Stomach smooth muscle (tissue), 2 donors: ENCODE results near the gene GNL1.
"Not testable (repeated sequence)": the region's sequence is repeated elsewhere in the genome, so short reads cannot be mapped to it uniquely, and the experiment has no call there.

Experiments used
- H3K27ac ChIP-seq: one replicate; pipeline ENCODE4 v1.7.0; 2013; ENCODE audit warnings: mild to moderate bottlenecking, low read length, inconsistent platforms
- H3K27me3 ChIP-seq, 2 donors: one replicate each; pipeline ENCODE4 v1.7.0; 2013; ENCODE audit warnings: low read length in 2 of 2; ENCODE audit not compliant: insufficient read depth in 2 of 2, control insufficient read depth in 1 of 2
- H3K36me3 ChIP-seq, 2 donors: one replicate each; pipeline ENCODE4 v1.7.0; 2013; ENCODE audit warnings: low read length in 2 of 2; ENCODE audit not compliant: control insufficient read depth in 2 of 2, insufficient read depth in 2 of 2
- H3K4me1 ChIP-seq: one replicate; pipeline ENCODE4 v1.7.0; 2013; ENCODE audit warnings: low read length; ENCODE audit not compliant: control insufficient read depth, insufficient read depth
- H3K4me3 ChIP-seq, 2 donors: one replicate each; pipeline ENCODE4 v1.7.0; 2013; ENCODE audit warnings: low read length in 2 of 2
- H3K9ac ChIP-seq, 2 donors: one replicate each; pipeline ENCODE4 v1.7.0; 2013; ENCODE audit warnings: low read length in 2 of 2, mild to moderate bottlenecking in 1 of 2
- H3K9me3 ChIP-seq, 2 donors: one replicate each; pipeline ENCODE4 v1.7.0; 2013; ENCODE audit warnings: low read length in 2 of 2; ENCODE audit not compliant: control insufficient read depth in 2 of 2
- donor health status: healthy.
- donor health status: Pancreatic carcinoma.

GNL1 gene, protein sequence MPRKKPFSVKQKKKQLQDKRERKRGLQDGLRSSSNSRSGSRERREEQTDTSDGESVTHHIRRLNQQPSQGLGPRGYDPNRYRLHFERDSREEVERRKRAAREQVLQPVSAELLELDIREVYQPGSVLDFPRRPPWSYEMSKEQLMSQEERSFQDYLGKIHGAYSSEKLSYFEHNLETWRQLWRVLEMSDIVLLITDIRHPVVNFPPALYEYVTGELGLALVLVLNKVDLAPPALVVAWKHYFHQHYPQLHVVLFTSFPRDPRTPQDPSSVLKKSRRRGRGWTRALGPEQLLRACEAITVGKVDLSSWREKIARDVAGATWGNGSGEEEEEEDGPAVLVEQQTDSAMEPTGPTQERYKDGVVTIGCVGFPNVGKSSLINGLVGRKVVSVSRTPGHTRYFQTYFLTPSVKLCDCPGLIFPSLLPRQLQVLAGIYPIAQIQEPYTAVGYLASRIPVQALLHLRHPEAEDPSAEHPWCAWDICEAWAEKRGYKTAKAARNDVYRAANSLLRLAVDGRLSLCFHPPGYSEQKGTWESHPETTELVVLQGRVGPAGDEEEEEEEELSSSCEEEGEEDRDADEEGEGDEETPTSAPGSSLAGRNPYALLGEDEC

DNA sequence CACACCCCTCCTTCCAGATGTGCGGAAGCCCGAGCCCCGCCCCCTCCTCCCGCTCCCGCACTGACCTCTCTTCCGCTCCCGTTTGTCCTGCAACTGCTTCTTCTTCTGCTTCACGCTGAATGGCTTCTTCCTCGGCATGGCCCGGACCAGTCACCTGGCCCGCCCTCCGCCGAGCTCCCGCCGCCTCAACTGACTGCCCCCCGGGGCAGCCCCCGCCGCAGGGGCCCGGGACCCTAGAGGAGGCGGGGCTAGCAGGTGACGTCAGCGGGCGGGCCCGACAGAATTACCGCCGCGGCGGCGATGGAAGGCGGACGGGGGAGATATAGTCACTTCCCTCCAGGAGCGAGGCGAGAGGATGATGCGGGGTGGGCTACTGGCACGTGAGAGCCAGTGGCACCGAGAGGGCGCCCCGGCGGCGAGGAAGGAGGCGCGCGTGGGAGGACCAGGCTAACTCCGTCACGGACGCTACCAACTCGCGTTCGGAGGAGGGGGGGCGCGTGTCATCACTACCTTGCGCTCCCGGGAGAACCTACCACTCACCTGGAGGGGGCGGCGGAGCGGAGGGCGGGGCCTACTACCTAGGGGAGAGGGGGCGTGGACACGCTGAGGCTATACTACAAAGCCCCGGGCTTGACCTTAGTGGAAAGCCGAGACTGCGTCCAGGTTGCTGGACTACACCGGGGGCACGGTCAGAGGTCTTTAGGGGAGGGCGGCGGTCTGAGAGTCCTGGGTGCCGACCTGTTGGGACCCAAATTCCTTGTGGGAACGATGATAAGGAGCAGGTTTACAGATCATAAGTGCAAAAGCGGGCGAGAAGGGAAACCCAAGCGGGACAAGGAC is at the start of gene GNL1:
GNL1 (minus strand) TSS at position 424 of the 840 bp plus-strand sequence; CDS start at position 138, 286 bp downstream.
- peak within 1 kb of the TSS; percentile 99 for H3K27ac ChIP-seq
- H3K36me3 ChIP-seq, result peaks cover 26 to 32% of the 10 kb centered on the region in 2 donors
- H3K4me1 ChIP-seq, result peaks cover 27% of the 10 kb centered on the region
- H3K9me3 ChIP-seq, result no peaks in the 10 kb centered on the region
- peak within 1 kb of the TSS; percentile 86 to 96 for H3K9ac ChIP-seq
- H3K27me3 ChIP-seq, result no peaks in the 10 kb centered on the region
- H3K4me3 ChIP-seq, result peak within 1 kb of the TSS; percentile 97 to 100

DNA sequence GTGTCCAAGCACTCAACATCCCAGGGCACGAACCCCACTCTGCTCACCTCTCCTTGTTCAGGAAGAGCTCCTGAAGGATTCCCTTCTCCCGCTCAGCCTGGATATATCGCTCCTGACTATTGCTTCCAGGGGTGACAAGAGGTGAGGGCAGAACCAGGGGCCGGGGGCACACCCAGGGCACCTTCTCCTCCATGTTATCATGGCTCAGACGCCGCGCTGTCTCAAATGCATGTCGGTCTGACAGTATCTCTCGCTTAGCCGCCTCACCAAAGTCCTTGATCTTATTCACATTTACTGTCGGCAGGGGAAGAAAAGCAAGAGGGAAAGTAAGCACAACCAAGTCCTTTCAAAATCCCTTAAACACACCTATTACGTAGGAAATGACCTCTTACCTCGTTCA is 47.7 kb upstream of the GNL1 start:
- Histone ChIP-seq H3K36me3 (peaks cover 75 to 77% of the 10 kb centered on the region in 2 donors), H3K27ac (no peak overlapping the region), H3K9ac (no peak overlapping the region), H3K27me3 (no peaks in the 10 kb centered on the region), H3K4me3 (no peak overlapping the region), H3K4me1 (no peaks in the 10 kb centered on the region), H3K9me3 (no peaks in the 10 kb centered on the region)

DNA sequence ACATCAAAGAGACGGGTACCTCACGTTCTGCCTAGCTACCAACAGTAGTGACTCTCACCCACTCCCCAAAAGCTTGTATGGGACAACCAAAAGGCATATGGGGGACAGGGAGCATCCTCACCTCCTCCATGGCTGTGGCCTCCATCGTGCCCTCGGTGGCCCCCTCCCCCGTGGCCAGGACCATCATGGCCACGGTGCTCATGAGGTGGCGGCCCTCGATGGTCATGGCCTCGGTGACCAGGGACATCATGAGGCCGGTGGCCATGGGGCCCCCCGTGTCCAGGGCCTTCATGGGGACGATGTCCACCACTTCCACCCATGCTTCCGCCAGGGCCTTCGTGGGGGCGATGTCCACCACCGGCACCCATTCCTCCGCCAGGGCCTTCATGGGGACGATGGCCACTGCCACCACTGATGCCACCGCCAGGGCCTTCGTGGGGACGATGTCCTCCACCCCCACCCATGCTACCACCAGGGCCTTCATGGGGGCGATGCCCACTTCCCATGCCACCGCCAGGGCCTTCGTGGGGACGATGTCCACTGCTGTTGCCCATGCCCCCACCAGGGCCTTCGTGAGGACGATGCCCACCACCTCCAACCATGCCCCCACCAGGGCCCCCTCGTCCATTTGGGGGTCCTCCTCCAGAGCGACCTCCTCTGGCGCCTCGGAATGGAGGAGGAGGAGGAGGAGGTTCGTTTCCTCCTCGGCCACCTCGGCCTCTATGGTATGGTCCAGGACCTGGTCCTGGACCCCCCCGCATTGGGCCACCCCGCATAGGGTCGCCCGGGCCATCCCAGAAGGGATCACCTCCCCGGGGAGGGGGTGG is 45.7 kb upstream of the GNL1 start:
- Histone ChIP-seq H3K9me3 (no peaks in the 10 kb centered on the region), H3K36me3 (peaks cover 65% of the 10 kb centered on the region in 2 donors), H3K27ac (no peak overlapping the region), H3K9ac (no peak overlapping the region), H3K4me1 (no peaks in the 10 kb centered on the region), H3K4me3 (no peak overlapping the region), H3K27me3 (no peaks in the 10 kb centered on the region)

DNA sequence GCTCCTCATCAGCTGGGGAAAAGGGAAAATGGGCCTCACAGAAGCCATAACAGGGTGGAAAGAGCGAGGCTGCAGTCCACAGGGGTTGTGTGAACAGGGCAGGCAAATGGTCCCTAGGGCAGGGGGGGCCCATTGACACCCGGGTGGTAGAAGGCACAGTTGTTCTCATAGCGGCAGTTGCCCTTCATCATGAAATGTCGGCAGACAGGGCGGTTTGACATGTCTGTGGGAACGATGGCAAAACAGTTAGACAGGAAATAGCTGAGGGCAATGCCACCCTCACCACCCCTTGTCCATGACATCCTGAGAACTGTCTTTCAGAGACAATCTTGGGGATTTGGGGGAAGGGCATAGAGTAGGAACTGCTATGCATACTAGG is 45.1 kb upstream of the GNL1 start:
- no peak overlapping the region for H3K27ac ChIP-seq
- H3K4me3 ChIP-seq, result no peak overlapping the region
- no peak overlapping the region for H3K9ac ChIP-seq
- H3K9me3 ChIP-seq, result no peaks in the 10 kb centered on the region
- peaks cover 59 to 61% of the 10 kb centered on the region in 2 donors for H3K36me3 ChIP-seq
- no peaks in the 10 kb centered on the region for H3K4me1 ChIP-seq
- H3K27me3 ChIP-seq, result no peaks in the 10 kb centered on the region

DNA sequence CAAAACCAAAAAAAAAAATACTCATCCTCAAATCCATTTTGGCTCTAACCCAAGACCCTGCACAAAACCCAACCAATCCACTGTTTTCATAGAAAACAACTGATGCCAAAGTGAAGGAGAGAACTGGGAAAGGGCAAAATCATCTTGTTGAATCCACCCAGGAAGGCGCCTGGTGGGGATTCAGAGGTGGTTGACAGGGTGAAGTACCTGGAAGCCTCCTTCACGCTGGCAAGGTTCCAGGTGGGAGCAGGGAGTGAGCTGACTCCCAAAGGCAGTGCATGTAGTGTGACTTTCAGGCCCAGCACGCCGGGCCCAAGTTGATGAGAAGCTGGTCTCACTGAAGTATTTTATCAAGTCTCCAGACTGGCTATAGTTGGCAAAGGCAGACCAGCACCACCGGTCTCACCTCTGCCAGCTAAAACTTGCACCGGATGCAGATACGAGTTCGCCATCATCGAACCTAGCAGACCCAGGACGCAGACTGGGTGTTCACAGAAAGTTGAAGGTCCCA is 44.2 kb upstream of the GNL1 start:
- no peak overlapping the region for H3K4me3 ChIP-seq
- no peak overlapping the region for H3K9ac ChIP-seq
- H3K27ac ChIP-seq, result no peak overlapping the region
- H3K9me3 ChIP-seq, result no peaks in the 10 kb centered on the region
- no peaks in the 10 kb centered on the region for H3K4me1 ChIP-seq
- peaks cover 51 to 54% of the 10 kb centered on the region in 2 donors for H3K36me3 ChIP-seq
- no peaks in the 10 kb centered on the region for H3K27me3 ChIP-seq

DNA sequence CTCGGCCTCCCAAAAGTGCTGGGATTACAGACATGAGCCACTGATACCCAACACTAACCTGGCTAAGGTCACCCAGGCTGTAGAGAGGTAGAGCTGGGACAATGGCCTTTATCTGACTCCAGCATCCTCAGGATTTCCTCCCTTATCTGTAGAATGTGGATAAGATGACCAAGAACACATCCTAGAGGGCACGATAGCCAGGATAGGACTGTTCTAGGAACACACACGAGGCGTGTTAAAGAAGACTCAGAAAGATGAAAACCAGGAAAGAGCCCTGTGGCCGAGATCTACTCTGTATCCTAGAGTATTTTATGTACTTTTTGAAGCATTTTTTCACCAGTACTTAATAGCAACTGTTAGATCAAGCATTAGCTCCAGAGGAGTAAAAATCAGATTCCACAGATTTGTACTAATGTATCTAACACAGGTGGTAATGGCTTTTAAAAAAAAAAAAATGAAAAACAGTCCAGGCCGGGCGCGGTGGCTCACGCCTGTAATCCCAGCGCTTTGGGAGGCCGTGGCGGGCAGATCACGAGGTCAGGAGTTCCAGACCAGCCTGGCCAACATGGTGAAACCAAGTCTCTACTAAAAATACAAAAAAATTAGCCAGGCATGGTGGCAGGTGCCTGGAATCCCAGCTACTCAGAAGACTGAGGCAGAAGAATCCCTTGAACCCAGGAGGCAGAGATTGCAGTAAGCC is 43.5 kb upstream of the GNL1 start:
- Histone ChIP-seq H3K36me3 (peaks cover 45 to 48% of the 10 kb centered on the region in 2 donors), H3K9ac (no peak overlapping the region), H3K4me3 (no peak overlapping the region), H3K27ac (no peak overlapping the region), H3K4me1 (no peaks in the 10 kb centered on the region), H3K9me3 (no peaks in the 10 kb centered on the region), H3K27me3 (no peaks in the 10 kb centered on the region)

DNA sequence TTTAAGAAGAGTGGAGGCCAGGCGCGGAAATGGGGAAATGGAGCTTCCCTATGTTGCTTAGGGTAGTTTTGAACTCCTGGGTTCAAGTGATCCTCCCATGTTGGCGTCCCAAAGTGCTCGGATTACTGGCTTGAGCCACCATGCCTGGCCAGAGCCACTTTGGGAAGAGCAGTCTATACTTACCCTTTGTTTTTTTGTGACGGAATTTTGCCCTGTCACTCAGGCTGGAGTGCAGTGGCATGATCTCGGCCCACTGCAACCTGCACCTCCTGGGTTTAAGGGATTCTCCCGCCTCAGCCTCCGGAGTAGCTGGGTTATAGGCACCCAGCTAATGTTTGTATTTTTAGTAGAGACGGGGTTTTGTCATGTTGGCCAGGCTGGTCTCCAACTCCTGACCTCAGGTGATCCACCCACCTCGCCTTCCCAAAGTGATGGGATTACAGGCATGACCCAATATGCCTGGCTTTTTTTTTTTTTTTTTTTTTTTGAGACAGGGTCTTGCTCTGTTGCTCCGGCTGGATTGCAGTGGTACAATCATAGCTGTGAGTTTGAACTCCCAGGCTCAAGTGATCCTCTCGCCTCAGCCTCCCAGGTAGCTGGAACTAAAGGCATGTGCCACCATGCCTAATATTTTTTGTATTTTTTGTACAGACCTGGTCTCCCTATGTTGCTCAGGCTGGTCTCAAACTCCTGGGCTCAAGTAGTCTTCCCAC is 42.8 kb upstream of the GNL1 start:
- Histone ChIP-seq H3K9me3 (no peaks in the 10 kb centered on the region), H3K27me3 (no peaks in the 10 kb centered on the region), H3K36me3 (peaks cover 41 to 43% of the 10 kb centered on the region in 2 donors), H3K4me1 (no peaks in the 10 kb centered on the region), H3K4me3 (no peak overlapping the region), H3K27ac (no peak overlapping the region), H3K9ac (no peak overlapping the region)

DNA sequence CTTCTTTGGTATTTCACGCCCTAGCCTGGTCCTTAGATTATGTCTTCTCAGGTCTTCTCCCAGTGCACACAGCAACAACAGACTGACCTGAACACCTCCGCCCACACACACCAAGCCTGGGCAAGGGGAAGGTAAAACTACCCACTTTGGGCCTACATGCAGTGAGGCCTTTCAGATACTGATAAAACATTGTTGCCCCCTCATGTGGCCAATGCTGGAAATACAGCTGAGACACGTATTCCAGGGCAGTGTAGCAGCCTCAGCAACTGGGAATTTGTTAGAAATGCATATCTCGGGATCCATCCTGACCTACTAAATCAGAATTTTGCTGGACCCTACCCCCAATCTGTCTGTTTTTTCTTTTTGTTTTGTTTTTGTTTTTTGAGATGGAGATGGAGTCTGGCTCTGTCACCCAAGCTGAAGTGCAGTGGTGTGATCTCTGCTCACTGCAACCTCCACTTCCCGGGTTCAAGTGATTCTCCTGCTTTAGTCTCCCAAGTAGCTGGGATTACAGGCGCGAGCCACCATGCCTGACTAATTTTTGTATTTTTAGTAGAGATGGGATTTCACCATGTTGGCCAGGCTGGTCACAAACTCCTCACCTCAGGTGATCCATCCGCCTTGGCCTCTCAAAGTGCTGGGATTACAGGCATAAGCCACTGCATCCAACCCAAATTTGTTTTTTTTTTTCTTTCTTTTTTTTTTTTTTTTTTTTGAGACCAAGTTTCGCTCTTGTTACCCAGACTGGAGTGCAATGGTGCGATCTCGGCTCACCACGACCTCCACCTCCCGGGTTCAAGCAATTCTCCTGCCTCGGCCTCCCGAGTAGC is 41.2 kb upstream of the GNL1 start:
- Histone ChIP-seq H3K9ac (peak overlapping the region in 1 of 2 donors; percentile 55), H3K36me3 (peaks cover 28% of the 10 kb centered on the region in 2 donors)
- not testable (repeated sequence) for H3K9me3 ChIP-seq, H3K27ac ChIP-seq, H3K4me3 ChIP-seq, H3K27me3 ChIP-seq, H3K4me1 ChIP-seq

DNA sequence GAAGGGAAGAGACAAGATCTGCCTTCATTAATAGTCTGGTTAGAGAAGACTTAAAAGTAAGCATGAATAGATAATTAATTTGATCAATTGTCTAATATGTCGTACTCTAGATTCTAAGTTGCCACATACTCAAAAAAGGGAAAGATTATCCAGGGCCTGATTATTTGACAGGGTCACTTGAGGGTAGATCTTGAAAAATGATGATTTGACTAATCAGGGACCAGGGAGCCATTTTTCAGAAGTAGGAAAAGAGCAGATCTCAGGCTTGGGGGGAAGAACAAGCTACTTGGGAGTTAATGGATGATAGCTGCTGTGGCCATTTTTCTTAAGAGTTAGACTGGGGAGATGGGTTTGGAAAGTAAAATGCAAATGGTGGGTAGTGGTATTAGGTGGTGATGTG is 36.0 kb upstream of the GNL1 start:
- H3K4me1 ChIP-seq, result no peaks in the 10 kb centered on the region
- no peaks in the 10 kb centered on the region for H3K9me3 ChIP-seq
- H3K27me3 ChIP-seq, result no peaks in the 10 kb centered on the region
- no peak overlapping the region for H3K27ac ChIP-seq
- no peak overlapping the region for H3K4me3 ChIP-seq
- H3K36me3 ChIP-seq, result peaks cover 39 to 40% of the 10 kb centered on the region in 2 donors
- H3K9ac ChIP-seq, result no peak overlapping the region
